Measurements from ENCODE around the gene SNCB.

GRCh38 chr5:176612008-176612407, 18.3 kb downstream of the SNCB start:
- TF ChIP-seq CTCF (IDR thresholded peaks at IDR 0.05) (no peak), POLR2A (IDR thresholded peaks at IDR 0.05) (no peak)
